Retina (tissue), 1 donor: Measurements from ENCODE around the gene SRSF12.
"Not testable (repeated sequence)": the region's sequence is repeated elsewhere in the genome, so short reads cannot be mapped to it uniquely, and the experiment has no call there.

Experiments
- DNase-seq: peaks from one replicate; pipeline ENCODE4 v3.0.0-alpha.2; 2016

The SRSF12 gene

GRCh38 chr6:89128256-89128671, 10.4 kb upstream of the SRSF12 start:
- DNase-seq: not testable (repeated sequence)

DNA sequence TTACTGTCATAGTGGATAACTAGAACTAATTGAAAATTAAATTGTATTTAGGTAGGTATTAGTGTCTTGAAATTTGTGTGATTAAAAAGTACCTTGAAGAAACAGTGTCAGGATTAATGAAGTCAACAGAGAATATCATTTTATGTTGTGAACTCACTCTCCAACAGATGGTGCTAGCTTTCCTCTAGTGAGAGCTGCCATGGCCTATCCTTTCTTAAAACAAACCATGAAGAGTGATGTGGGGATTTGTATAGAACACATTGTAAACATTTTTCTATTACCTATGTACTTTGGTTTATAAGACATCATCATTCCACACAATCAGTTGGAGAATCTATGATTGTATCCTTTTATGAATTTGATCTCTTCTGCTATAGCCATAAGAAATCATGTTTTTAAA, 4.8 kb upstream of the SRSF12 start:
- no peak for DNase-seq

GRCh38 chr6:89121934-89122333, 4.1 kb upstream of the SRSF12 start:
- no peak for DNase-seq

- DNase-seq: no peak
Measured at GRCh38 chr6:89120371-89120770, 2.5 kb upstream of the SRSF12 start.

DNA sequence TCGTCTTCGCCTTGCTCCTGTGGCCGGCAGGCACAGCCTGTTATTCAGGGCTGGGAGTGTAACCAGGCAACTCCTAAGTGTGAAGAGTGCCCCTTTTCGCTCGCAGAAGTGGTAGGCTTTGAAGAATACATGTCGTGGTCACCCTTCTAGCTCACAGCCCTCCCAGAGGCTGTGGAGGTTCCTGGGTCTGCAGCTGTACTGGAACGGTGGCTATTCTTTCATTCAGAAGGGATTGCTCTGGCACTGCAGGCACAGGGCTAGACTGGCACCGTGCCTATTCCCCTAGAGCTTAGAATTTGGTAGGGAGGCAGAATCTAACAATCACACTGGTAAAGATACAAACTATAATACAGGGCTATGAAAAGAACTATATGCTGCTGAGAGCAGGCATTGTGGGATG, 1.1 kb upstream of the SRSF12 start:
- peak; percentile 18 for DNase-seq

- no peak for DNase-seq
Measured at GRCh38 chr6:89116702-89117101, 1.2 kb downstream of the SRSF12 start.

GRCh38 chr6:89111933-89112332, 5.9 kb downstream of the SRSF12 start:
- no peak for DNase-seq

DNA sequence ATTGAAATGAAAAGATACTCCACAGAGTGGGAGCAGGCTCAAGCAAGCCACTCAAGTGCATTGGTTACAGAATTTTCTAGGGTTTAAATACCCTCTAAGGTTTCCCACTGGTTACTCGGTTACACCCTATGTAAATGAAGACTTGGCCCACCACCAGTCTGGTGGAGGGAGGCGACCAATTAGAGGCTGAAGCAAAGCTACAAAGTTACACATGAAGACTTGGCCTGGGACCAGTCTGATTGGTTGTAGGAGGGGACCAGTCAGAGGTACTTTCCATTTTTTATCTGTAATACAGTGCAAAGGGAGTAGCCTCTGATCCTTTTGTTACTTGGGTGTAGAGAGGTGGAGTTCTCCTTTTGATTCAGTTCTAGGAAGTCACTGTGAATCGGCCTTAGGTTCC, 7.6 kb downstream of the SRSF12 start:
- no peak for DNase-seq

DNA sequence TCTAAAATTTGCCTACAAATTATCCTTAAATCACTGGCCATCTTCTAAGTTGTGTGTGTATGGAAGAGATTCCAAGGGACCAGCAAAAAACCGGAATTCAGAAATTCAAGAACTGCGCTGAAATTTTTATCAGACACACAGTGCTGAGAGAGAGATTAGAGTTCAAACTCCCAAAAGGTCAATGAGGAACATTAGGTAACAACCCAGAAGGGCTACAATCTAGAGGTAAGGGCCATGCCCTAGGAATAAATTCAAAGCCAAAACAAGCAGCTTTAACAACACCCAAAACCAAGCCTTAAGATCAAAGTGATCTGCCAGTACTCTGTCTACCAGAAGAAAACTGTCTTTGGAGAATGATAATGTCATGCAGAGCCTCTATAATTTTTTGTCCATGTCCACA, 17.8 kb downstream of the SRSF12 start:
- no peak for DNase-seq

GRCh38 chr6:89098461-89098860, 19.4 kb downstream of the SRSF12 start:
- no peak for DNase-seq

- no peak for DNase-seq
Measured at GRCh38 chr6:89087881-89088280, 30.0 kb downstream of the SRSF12 start.

DNA sequence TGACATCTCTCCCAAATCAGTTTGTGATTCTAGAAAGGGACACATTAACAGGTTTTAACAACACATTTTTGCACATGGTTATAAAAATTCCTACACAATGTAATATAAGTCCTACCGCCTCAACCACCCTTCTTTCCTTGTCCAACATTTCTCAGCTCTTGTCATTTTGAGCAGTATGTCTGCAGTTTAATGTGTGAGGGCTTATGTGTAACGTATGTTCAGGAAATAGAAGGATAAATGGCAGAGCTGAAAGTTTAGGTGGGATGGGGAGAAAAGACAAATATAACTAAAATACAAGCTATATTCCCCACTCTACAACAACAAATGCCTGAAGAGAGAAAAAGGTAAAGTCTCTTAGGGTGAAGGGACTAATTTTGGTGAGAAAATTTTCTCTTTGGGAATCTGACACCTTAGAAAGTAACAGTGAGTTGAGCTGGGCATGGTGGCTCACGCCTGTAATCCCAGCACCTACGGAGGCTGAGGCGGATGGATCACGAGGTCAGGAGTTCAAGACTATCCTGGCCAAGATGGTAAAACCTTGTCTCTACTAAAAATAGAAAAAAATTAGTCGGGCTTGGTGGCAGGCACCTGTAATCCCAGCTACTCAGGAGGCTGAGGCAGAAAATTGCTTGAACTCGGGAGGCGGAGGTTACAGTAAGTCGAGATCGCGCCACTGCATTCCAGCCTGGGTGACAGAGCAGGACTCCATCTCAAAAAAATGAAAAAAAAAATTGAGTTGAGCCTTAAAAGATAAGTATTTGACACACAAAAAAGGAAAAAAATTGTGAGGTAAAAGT, 32.3 kb downstream of the SRSF12 start:
- no peak for DNase-seq

- no peak for DNase-seq
Measured at GRCh38 chr6:89084954-89085353, 32.9 kb downstream of the SRSF12 start.

GRCh38 chr6:89084542-89084941, 33.3 kb downstream of the SRSF12 start:
- DNase-seq: no peak

GRCh38 chr6:89082486-89082891, 35.4 kb downstream of the SRSF12 start:
- DNase-seq: peak; percentile 24

- peak; percentile 93 for DNase-seq
Measured at GRCh38 chr6:89081423-89082322, 36.2 kb downstream of the SRSF12 start.

DNA sequence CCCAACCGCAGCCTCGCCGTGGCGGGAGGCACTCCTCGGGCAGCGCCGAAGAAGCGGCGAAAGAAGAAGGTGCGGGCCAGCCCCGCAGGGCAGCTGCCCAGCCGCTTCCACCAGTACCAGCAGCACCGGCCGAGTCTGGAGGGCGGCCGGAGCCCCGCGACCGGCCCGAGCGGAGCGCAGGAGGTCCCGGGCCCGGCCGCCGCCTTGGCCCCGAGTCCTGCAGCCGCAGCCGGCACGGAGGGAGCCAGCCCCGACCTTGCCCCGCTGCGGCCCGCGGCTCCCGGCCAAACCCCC, 36.8 kb downstream of the SRSF12 start:
- DNase-seq: no peak

DNA sequence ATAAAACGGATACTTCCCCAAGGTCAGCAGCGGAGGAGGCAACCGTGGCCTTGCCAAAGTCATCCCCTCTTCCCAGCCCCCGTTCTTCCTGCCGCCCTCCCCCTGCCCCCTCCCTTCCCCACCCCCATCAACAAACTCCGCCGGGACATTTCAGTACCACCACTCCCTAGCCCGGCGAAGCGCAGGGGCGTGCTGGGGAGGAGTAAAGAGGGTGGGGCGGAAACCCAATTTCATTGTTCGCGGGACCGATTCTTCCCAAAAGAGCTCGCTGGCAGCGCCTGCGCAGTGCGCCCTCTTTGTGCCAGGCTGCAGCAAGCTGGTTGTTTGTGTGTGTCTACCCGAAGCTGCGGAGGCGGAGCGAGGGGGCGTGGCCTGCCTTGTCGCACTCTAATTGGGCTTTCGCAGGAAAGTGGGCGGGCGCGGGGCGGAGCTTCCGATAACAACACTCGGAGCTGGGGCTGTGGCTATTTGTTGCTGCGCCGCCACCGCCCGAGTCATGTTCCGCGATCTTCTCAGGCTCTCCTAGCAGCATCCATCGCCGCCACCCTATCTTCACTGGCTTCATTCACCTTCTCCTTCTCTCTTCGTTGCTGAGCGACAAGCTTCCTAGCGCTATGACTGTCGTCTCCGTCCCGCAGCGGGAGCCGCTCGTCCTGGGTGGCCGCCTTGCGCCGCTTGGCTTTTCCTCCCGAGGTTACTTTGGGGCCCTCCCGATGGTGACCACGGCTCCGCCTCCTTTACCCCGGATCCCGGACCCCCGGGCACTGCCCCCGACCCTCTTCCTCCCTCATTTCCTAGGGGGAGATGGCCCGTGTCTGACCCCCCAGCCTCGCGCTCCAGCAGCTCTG, 37.4 kb downstream of the SRSF12 start, which contains the start of gene PNRC1:
Gene PNRC1, plus strand, starts transcription at position 471 of the 848 bp plus-strand sequence. Its CDS starts 144 bp downstream, at position 615.
- peak; percentile 98 for DNase-seq

DNA sequence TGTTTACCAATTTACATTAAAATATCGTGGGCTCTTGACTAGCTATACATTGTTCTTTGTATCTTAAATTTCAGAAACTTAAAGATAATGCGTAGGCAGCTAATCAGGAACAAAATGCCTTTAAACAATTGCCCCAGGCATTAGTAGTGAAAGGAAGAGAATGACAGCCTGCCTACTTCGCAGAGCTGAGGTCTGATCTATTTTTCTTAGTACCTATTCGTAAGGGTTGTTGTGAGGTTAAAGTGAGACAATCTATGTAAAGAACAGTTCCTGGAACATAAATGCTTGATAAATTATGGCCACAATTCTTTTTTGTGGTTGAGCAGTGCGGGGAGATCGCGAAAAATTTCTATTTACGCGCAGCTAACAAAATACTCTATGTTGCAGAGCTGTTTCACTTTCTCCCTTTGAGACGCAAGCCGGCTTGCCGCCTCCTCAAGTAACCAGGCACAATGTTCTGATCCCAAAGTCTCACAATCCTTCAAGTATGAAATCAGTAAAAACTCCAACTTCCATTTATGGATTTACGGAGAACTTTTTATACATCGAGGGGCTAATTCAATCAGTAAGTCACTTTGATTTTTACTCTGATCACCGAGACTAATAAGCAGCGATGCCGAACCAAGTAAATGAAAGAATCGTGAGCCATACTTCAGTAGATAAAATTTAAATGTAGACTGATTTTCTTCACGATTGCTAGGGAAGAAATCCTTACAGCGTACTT, 38.2 kb downstream of the SRSF12 start:
- DNase-seq: peak; percentile 85

- DNase-seq: no peak
Measured at GRCh38 chr6:89073840-89074239, 44.0 kb downstream of the SRSF12 start.

- no peak for DNase-seq
Measured at GRCh38 chr6:89073014-89073620, 44.8 kb downstream of the SRSF12 start.

- no peak for DNase-seq
Measured at GRCh38 chr6:89071036-89071435, 46.8 kb downstream of the SRSF12 start.
